ENCODE measurements around the gene JPH3.

Gene JPH3

GRCh38 chr16:87687126-87687910, 85.0 kb downstream of the JPH3 start:
- H3K27ac Mint-ChIP-seq: no peak overlapping the region
- no peaks in the 10 kb centered on the region for H3K9me3 Mint-ChIP-seq
- H3K4me3 Mint-ChIP-seq: no peak overlapping the region
- CTCF ChIA-PET: no interaction called here
- no peaks in the 10 kb centered on the region for H3K4me1 Mint-ChIP-seq
- H3K27me3 Mint-ChIP-seq: peaks cover 26% of the 10 kb centered on the region
- no peak for DNase-seq
- H3K36me3 Mint-ChIP-seq: no peaks in the 10 kb centered on the region

GRCh38 chr16:87687998-87688529, 85.8 kb downstream of the JPH3 start:
- CTCF ChIA-PET: no interaction called here
- Mint-ChIP-seq H3K4me3 (no peak overlapping the region), H3K27me3 (peaks cover 23% of the 10 kb centered on the region), H3K36me3 (no peaks in the 10 kb centered on the region), H3K4me1 (no peaks in the 10 kb centered on the region), H3K27ac (no peak overlapping the region), H3K9me3 (no peaks in the 10 kb centered on the region)
- no peak for DNase-seq

GRCh38 chr16:87688876-87689815, 86.8 kb downstream of the JPH3 start:
- CTCF ChIA-PET: no interaction called here
- Mint-ChIP-seq H3K36me3 (no peaks in the 10 kb centered on the region), H3K27me3 (peaks cover 23% of the 10 kb centered on the region), H3K27ac (no peak overlapping the region), H3K4me1 (no peaks in the 10 kb centered on the region), H3K9me3 (no peaks in the 10 kb centered on the region), H3K4me3 (no peak overlapping the region)
- no peak for DNase-seq

- no peaks in the 10 kb centered on the region for H3K4me1 Mint-ChIP-seq
- H3K4me3 Mint-ChIP-seq: no peak overlapping the region
- DNase-seq: no peak
- CTCF ChIA-PET: no interaction called here
- no peaks in the 10 kb centered on the region for H3K9me3 Mint-ChIP-seq
- H3K27me3 Mint-ChIP-seq: peaks cover 23% of the 10 kb centered on the region
- peaks cover 6% of the 10 kb centered on the region for H3K36me3 Mint-ChIP-seq
- no peak overlapping the region for H3K27ac Mint-ChIP-seq
Observed at GRCh38 chr16:87689956-87690465, 87.7 kb downstream of the JPH3 start.

GRCh38 chr16:87690911-87691685, 88.8 kb downstream of the JPH3 start:
- Mint-ChIP-seq H3K27ac (no peak overlapping the region), H3K4me1 (no peaks in the 10 kb centered on the region), H3K36me3 (peaks cover 7% of the 10 kb centered on the region), H3K9me3 (no peaks in the 10 kb centered on the region), H3K4me3 (no peak overlapping the region), H3K27me3 (peaks cover 18% of the 10 kb centered on the region)
- DNase-seq: no peak
- CTCF ChIA-PET: no interaction called here

- no peaks in the 10 kb centered on the region for H3K9me3 Mint-ChIP-seq
- DNase-seq: no peak
- peaks cover 15% of the 10 kb centered on the region for H3K27me3 Mint-ChIP-seq
- CTCF ChIA-PET: no interaction called here
- H3K27ac Mint-ChIP-seq: no peak overlapping the region
- no peaks in the 10 kb centered on the region for H3K4me1 Mint-ChIP-seq
- H3K36me3 Mint-ChIP-seq: peaks cover 7% of the 10 kb centered on the region
- H3K4me3 Mint-ChIP-seq: no peak overlapping the region
Observed at GRCh38 chr16:87691686-87692079, 89.4 kb downstream of the JPH3 start.

GRCh38 chr16:87692176-87692575, 89.9 kb downstream of the JPH3 start:
- CTCF ChIA-PET: interaction anchor here (0.9 kb wide), 1 partner anchor 77 kb away, joined by 3 read pairs; no protein-coding TSS in a partner anchor
- peaks cover 7% of the 10 kb centered on the region for H3K36me3 Mint-ChIP-seq
- H3K9me3 Mint-ChIP-seq: no peaks in the 10 kb centered on the region
- DNase-seq: no peak
- no peaks in the 10 kb centered on the region for H3K4me1 Mint-ChIP-seq
- peaks cover 11% of the 10 kb centered on the region for H3K27me3 Mint-ChIP-seq
- no peak overlapping the region for H3K27ac Mint-ChIP-seq
- H3K4me3 Mint-ChIP-seq: no peak overlapping the region

- Mint-ChIP-seq H3K27me3 (peaks cover 6% of the 10 kb centered on the region), H3K27ac (no peak overlapping the region), H3K4me3 (no peak overlapping the region), H3K36me3 (peaks cover 7% of the 10 kb centered on the region), H3K9me3 (no peaks in the 10 kb centered on the region), H3K4me1 (no peaks in the 10 kb centered on the region)
- DNase-seq: no peak
- CTCF ChIA-PET: interaction anchor here (0.6 to 0.9 kb wide), 2 partner anchors 76 to 305 kb away, joined by 3 read pairs; no protein-coding TSS in a partner anchor
Observed at GRCh38 chr16:87692756-87693155, 90.4 kb downstream of the JPH3 start.

- Mint-ChIP-seq H3K27me3 (peaks cover 6% of the 10 kb centered on the region), H3K4me3 (no peak overlapping the region), H3K4me1 (peaks cover 4% of the 10 kb centered on the region), H3K9me3 (no peaks in the 10 kb centered on the region), H3K36me3 (peaks cover 7% of the 10 kb centered on the region), H3K27ac (no peak overlapping the region)
- CTCF ChIA-PET: no interaction called here
- DNase-seq: no peak
Observed at GRCh38 chr16:87693827-87694226, 91.5 kb downstream of the JPH3 start.

- CTCF ChIA-PET: interaction anchor here (1.2 kb wide), 1 partner anchor 20 kb away, joined by 3 read pairs; no protein-coding TSS in a partner anchor
- H3K36me3 Mint-ChIP-seq: peaks cover 9% of the 10 kb centered on the region
- no peak overlapping the region for H3K27ac Mint-ChIP-seq
- no peaks in the 10 kb centered on the region for H3K9me3 Mint-ChIP-seq
- peaks cover 6% of the 10 kb centered on the region for H3K27me3 Mint-ChIP-seq
- no peak overlapping the region for H3K4me3 Mint-ChIP-seq
- DNase-seq: no peak
- H3K4me1 Mint-ChIP-seq: peaks cover 9% of the 10 kb centered on the region
Observed at GRCh38 chr16:87694441-87695125, 92.3 kb downstream of the JPH3 start.

- peaks cover 6% of the 10 kb centered on the region for H3K27me3 Mint-ChIP-seq
- CTCF ChIA-PET: interaction anchor here (0.6 to 1.2 kb wide), 2 partner anchors 19 to 34 kb away, joined by 3 read pairs; no protein-coding TSS in a partner anchor
- H3K4me3 Mint-ChIP-seq: no peak overlapping the region
- peaks cover 16% of the 10 kb centered on the region for H3K4me1 Mint-ChIP-seq
- H3K9me3 Mint-ChIP-seq: no peaks in the 10 kb centered on the region
- no peak for DNase-seq
- no peak overlapping the region for H3K27ac Mint-ChIP-seq
- peaks cover 9% of the 10 kb centered on the region for H3K36me3 Mint-ChIP-seq
Observed at GRCh38 chr16:87695534-87695933, 93.2 kb downstream of the JPH3 start.

GRCh38 chr16:87696726-87697125, 94.4 kb downstream of the JPH3 start:
- H3K36me3 Mint-ChIP-seq: peaks cover 11% of the 10 kb centered on the region
- CTCF ChIA-PET: no interaction called here
- H3K27ac Mint-ChIP-seq: no peak overlapping the region

GRCh38 chr16:87697256-87697655, 94.9 kb downstream of the JPH3 start:
- H3K4me3 Mint-ChIP-seq: no peak overlapping the region
- peaks cover 31% of the 10 kb centered on the region for H3K4me1 Mint-ChIP-seq
- H3K27ac Mint-ChIP-seq: no peak overlapping the region
- H3K36me3 Mint-ChIP-seq: peaks cover 15% of the 10 kb centered on the region
- CTCF ChIA-PET: no interaction called here
- H3K9me3 Mint-ChIP-seq: no peaks in the 10 kb centered on the region
- H3K27me3 Mint-ChIP-seq: no peaks in the 10 kb centered on the region
- DNase-seq: no peak

More at GRCh38 chr16:87696726-87697125, 94.4 kb downstream of the JPH3 start:
- Mint-ChIP-seq H3K4me1 (peaks cover 27% of the 10 kb centered on the region), H3K9me3 (no peaks in the 10 kb centered on the region), H3K27me3 (no peaks in the 10 kb centered on the region), H3K4me3 (no peak overlapping the region)
- DNase-seq: no peak
